Activated CD8-positive, alpha-beta memory T cell treated with anti-CD3 and anti-CD28 coated beads, Interleukin-2, amount 50 U/mL, for 48 hours (primary cell): ENCODE measurements around the gene DRC3.

Experiments used
- DNase-seq: peaks from one replicate; pipeline ENCODE4 v3.0.0-alpha.2; 2020

The DRC3 gene

DNA sequence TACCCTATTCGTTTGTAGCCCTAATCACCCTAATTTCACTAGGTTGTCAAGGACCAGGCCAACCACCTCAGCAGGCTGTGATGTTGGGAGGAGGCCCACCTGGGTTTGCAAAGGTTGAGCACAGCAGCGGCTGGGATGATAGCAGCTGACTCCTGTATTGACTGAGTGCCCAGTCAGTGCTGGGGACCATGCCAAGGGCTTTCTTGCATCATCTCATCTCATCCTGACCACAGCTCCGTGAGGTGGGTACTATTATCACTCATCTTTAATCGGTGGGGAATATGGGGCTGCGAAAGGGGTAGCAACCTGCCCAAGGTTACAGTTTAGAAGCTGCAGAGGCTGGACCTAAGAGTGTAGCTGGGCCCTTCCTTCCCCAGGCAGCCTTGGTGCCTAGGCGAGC, 54.6 kb downstream of the DRC3 start:
- DNase-seq: no peak

DNA sequence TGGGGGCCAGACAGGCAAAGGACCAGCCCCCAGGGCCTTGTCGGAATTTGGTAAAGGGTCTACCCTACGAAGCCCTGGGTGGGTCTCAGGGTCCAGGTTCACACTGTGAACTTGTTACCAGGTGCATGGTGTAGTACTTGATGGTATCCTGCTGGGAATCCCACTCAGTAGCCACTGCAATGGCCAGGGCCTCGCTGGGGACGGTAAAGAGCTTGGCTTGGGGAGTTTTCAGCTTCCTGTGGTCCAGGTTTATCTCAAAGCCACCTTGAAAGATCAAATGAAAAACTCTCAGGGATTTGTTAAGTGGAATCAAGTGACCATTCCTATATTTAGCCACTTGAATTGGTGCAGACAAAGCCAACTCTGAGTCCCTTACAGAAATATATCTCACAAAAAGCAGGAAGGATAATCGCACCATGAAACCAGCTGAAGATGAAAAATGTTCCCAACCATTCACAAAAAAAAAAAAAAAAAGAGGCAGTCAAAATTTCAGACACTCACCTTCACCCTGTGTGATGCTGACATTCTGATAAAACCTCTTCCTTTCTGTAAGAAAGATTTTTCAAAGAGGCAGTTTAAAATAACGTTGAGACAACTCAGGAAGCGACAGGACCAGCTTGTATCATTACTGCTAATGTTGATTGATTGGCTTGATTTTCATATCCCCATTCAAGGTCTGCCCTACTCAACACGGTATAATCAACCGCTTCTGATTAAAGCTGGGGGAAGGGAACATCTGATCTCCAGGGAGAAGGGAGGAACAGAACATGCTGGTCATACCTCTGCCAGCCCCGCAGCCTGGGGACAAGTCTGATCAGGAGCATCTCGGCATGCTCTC, 55.7 kb downstream of the DRC3 start:
- DNase-seq: no peak

DNA sequence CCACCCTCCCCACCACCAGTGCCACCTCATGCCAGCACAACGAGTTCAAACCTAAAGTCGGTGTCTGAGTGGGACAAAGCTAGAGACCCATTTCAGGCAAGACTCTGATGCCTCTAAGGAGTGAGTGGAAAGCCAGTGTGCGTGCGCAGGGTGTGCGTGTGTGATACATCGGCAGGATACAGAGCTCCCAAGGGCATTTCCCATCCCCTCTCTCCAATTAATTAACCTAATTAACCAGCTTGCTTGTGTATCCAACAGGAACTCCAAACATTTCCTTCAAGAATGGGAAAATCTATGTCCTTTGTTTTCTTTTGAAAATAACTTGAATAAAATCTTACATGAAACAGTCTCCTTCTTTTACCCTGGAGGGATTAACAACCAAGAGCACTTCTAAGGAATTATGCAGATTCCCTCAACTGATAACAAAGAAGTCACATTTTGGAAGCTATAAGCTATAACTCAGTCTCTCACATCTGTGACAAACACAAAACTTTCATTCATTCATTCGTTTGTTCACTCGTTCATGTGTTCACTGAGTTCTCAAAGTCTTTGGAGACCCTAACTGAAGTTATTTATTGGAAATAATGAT, 56.4 kb downstream of the DRC3 start:
- DNase-seq: no peak

DNA sequence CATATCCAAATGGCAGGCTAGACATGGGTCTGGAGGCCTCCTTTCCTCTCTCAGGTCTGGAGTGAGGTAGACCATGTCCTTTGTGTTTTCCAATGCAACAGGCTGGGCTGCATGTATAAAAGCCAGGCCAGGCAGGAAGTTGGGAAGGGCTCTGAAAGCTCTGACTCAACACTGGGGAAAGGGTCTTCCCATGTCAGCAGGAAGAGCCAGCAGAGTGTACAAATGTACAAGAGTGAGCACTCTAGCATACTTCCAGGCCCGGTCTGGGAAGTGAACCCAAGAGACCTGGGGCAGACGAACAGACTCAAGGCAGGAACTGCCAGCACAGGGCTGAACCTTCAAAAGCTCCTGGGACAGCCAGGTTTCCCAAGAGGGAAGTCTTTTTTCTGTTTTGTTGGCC, 59.3 kb downstream of the DRC3 start:
- no peak for DNase-seq

DNA sequence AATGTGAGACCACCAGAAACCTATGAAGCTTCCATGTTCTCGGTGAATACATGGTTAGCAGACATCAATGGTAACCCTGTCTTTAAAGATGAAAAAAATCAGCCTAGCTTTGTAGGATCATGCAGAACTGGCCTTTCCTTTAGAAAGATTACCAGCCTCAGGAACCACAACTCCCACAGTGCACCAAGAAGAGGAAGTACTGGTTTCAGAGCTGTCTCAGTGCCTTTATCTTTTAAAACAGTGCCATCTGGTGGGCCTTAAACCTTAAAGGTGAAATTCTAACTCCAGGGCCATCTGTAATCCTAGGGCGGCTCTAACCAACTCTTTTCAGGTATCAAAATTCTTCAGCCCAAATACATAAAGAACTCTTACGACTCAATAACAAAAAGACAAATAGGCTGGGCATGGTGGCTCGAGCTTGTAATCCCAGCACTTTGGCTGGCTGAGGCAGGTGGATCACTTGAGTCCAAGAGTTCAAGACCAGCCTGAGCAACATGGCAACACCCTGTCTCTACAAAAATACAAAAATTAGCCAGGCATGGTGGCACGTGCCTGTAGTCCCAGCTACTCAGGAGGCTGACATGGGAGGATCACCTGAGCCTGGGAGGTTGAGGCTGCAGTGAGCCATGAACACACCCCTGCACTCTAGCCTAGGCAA, 60.9 kb downstream of the DRC3 start:
- DNase-seq: no peak

DNA sequence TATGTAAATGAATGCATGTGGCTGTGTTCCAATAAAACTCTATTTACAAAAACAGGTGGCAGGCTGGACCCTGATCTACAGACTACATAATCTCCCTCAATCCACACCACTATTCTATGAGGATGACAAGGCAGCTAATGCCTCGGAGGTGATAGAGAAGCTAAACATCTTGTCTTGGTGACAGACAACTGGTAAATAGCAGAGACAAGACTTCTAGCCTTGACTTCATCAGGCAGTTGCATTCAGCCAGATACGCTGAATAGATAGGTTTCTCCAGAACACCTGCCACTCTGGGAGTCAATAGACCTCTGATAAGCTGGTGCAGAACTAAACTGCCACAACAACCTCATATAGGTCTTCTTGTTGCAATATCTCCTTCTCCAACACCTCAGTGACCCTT, 63.0 kb downstream of the DRC3 start:
- DNase-seq: no peak

DNA sequence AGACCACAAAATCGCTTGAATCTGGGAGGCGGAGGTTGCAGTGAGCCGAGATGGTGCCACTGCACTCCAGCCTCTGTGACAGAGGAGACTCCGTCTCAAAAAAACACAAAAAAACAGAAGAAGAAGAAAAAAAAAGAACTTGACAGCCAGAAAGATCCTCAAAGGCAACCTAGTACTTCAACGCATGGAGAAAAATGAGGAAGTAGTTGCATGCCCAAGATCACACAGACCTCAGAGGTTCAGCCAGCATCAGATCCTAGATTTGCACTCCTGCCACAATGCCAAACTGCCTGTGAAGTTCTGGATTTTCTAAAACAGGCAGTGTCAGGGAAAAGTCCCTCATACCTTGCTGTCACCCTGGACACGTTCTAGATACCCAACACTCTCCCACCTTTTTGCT, 64.8 kb downstream of the DRC3 start:
- no peak for DNase-seq

DNA sequence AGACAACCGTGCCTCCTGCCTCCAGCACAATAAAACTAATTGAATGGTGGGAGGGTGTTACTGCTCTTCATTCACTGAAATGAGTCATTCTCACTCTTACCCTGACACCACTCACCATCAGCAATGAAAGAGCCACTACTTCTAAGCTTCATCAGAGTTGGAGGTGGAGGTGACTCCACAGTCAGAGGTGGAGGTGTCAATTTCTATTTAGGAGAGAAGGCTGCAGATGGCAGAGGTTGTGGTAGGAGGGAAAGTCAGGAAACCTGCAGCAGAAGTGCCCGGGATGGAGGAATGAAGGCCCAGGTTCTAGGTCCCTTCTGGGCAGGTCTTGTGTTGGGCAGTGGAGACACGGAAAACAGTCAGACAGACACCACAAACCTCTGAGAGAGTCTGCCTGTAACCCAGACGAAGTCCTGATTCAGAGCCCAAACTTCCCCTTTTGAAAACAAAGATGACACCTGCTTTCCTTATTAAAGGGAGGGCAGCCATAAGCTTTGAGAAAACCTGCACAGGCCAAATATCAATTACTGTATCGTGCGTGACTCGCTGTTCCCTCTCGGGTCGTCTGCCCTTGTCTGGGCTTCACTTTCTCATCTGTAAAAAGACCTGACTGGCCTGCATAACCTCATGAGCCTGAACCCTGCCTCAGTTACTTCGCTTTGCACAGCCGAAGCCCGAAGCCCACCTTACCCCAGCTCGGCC, 65.6 kb downstream of the DRC3 start:
- DNase-seq: peak; percentile 69

DNA sequence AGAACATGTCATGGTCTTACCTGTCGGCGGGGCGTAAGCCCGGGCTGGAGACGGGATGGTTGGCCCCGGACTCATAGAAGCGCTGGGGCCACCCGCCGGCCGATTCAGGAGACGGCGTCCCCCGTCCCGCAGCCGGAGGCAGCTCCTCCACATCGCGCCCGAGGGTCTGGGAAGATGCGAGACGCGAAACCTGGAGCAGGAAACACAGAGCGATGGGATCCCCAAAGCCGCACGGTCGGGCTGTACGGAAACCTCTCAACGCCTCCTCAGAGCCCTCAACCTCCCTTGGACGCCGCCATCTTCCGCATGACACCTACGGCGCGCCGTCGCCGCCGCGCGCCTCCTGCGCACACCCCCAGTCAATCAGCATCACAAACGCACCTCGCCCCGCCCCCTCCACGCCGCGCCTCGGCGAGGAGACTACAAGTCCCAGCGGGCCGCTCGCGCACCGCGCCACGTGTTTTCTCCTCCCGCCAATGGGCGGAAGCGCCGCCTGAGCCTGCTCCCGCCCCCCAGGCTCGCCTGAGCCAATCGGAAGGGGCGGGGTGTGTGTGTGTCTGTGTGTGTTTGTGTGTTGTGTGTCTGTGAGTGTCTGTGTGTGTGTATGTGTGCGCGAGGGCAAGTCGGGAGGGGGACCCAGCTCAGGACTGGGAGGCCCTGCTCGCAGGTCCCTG, 66.3 kb downstream of the DRC3 start, which contains the start of the genes ATPAF2 and GID4:
TSS of gene ATPAF2 (minus strand) at position 308 of the 674 bp plus-strand sequence. CDS start at position 153, 155 bp downstream.
TSS of gene GID4 (plus strand) at position 548 of the 674 bp plus-strand sequence. CDS start at position 605, 57 bp downstream.
- DNase-seq: peak; percentile 99

DNA sequence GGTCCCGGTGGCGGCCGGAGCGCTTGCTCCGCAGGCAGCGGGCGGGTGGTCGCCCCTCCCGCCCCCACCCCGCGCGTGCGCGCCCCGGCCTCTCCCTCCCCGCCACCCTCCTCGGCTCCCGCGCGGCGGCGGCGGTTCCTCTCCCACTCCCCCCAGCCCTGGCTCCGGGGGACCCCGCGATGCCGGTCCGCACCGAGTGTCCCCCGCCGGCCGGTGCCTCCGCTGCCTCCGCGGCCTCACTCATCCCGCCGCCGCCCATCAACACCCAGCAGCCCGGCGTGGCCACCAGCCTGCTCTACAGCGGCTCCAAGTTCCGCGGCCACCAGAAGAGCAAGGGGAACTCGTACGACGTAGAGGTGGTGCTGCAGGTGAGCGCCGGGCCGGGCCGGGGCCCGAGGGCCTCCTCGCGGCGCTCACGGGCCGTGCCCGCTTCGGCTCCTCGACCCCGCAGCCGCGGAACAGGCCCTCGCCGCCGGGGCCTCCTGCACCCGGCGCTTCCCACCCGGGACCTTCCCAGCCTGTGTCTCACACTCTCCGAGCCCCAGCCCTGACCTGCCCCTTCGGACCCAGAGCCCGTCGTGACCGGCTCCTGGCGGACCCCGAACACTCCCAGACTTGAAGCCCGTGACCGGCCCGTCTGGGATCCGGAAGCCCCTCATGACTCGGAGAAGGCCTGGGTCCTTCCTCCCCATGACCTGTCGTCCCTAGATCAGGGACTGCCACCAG, 67.0 kb downstream of the DRC3 start:
- peak; percentile 75 for DNase-seq

DNA sequence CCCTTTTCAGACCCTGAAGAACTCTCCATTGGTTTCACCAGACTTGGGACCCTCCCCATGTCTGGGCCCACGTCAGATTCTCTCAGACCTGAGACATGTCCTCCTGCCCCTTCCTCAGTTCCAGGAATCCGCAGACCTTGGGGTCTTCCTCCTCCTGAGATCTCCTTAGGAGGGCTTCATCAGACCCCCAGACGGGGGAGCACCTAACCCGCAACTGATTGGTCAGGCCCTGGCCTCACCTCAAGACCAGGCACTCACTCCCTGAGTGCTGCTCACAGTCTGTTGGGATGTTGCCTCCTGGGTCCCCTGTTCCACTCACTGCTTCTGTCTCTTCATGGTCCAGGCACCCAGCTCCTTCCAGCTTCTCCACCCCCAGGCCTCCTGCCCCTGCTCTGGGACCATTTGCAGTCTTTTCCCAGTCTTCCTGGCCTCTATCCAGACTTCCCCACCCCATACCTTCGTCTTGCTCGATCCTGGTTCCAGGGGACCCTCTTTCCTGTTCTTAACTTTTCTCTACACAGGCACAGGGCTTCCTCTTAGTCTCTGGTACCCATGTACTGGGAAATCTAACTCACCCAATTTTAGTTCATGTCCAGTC, 67.7 kb downstream of the DRC3 start:
- DNase-seq: no peak

DNA sequence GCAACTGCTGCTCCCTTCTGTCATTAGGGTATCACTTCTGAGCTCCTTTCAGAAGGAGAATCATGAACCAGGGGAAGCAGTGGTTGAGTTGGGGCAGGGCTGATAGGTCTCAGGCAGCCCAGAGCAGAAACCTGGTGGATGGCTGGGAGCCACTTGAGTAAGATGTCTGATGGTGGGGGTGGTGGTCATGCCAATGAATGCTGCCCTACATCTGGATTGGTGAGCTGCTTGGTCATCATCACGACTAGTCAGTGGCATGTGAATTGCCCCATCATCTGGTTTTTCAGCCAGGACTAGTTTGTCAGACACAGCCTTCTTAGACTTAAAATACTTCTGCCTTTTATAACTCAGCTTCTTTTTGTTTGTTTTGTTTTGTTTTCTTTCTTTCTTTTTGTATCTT, 69.1 kb downstream of the DRC3 start:
- no peak for DNase-seq

DNA sequence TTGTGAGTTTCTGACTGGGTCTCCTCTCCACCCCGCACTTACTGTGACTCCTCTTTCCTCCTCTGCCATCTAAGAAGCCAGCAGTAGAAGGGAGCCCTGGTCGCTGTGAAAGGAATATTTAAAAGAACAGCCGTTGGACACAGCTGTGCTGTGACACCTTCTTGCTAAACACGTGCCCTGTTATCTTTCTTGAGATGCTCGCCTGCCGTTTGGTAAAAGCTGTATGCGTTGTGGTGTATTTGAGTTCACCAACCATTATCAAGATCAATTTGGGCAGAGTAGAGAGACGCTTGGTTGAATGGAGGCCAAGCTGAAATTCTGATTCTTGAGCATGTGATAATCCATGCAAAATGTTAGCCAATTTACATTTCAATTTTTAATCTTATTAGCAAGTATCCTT, 70.3 kb downstream of the DRC3 start:
- no peak for DNase-seq

DNA sequence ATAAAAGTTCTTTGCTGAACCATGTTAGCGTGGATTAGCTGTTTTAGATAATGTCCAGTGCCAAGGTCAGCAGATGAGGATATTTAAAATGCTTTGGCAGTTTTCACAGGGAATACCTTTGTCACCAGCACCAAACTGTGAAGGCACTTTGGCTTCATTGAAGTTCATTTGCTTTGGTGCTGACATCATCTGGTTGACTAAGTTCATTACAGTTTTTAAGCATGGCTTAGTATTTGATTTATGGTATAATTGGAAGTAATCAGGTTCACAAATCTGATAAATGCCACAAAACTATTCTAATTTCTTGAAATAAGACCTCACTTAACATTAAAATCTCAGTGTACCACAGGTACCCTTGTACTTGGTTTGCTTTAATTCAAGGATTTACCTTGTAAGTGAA, 70.8 kb downstream of the DRC3 start:
- DNase-seq: no peak

DNA sequence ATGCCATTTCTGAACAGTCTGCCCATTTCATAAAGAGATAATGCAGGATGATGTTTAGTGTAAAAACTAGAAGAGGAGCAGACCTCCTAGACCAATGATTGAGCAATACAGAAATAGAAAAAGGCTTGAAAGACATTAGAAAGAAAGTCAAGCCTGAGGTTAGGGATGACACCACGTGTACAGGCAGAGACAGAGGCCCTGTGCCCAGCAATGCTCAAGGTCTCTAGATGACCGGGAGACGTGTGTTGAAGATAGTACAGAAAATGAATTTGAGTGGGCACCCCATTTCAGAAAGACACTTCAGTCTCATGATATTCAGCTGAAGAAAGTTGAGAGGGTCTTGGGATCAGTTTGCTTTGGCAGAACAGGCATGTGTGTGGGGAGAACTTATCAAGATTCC, 71.9 kb downstream of the DRC3 start:
- DNase-seq: no peak

DNA sequence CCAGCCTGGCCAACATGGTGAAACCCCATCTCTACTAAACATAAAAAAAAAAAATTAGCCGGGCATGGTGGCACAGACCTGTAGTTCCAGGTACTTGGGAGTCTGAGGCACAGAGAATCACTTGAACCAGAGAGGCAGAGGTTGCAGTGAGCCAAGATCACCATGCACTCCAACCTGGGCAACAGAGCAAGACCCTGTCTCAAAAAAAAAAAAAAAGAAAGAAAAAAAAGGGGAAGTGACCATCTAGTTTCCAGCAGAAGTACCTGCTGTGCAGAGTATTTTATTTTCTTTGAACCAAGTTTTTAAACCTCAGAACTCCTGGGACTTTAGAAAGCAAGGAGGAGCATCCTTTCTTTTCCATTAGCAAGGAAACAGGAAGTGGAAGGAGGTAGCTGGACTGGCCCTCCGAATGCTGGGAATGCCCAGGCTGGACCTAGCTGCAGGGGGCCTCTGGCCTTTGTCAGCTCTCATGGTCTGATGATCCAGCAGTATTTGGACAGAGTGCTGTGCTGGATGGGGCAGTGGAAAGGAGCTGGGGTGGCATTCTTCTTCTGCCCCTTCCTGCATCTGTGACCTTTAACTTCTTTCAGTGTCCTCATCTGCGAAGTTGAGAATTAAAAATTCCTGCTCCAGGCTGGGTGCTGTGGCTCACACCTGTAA, 73.2 kb downstream of the DRC3 start:
- DNase-seq: no peak

DNA sequence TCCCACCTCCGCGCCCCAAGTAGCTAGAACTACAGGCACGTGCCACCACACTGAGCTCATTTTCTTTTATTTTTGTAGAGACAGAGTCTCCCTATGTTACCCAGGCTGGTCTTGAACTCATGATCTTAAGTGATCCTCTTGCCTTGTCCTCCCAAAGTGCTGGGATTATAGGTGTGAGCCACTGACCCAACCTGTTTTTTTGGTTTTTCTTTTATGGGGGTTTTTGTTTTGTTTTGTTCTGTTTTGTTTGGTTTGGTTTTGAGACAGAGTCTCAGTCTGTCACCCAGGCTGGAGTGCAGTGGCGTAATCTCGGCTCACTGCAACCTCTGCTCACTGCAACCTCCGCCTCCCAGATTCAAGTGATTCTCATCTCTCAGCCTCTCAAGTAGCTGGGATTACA, 82.9 kb downstream of the DRC3 start:
- no peak for DNase-seq

DNA sequence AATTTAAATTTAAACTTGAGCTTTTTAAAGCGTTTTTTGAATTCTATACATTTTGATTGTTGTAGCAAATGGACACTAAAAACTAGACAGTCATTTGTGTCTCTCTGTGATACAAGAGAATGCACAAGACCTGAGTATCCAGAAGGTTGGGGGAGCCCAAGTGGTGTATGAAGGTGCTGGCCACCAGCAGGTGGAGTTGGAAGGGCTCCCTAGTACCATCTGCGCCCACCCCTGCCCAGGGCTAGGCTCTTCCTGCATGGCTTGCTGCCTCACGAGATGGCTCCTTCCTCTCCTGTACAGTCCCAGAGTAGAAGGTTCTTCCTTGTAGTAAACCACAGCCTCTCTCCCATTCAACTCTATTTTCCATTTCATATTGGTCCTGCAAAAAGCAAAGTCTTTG, 83.6 kb downstream of the DRC3 start:
- no peak for DNase-seq

DNA sequence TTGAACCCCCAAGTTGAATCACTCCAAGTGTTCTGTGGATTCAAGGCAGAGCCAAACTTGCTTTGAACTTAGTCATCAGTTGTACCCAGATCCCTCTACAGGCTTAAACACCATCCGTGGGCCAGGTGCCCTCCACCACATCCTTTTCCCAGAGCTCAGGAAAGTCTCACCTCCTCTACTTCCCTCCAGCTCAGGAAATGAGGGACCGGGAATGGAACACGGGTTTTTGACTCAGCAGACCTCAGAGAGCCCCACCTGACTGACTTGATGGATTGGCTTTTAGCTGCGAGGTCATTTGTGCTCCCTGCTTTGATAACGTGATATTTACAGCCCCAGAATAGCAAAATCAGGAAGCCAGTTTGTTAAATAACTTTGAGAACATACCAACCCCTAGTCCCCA, 86.6 kb downstream of the DRC3 start:
- no peak for DNase-seq

DNA sequence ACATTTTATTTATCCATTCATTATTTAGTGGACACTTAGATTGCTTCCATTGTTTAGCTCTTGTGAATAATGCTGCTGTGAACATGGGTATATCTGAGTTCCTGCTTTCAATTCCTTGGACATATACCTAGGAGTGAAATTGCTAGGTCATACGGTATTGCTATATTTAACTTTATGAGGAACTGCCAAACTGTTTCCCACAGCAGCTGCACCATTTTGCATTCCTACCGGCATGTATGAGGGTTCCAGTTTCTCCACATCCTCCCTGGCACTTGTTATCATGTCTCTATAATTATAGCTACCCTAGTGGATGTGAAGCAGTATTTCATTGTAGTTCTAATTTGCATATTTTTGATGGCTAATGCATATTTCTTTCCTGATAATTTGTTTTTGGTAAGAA, 91.4 kb downstream of the DRC3 start:
- DNase-seq: no peak

DNA sequence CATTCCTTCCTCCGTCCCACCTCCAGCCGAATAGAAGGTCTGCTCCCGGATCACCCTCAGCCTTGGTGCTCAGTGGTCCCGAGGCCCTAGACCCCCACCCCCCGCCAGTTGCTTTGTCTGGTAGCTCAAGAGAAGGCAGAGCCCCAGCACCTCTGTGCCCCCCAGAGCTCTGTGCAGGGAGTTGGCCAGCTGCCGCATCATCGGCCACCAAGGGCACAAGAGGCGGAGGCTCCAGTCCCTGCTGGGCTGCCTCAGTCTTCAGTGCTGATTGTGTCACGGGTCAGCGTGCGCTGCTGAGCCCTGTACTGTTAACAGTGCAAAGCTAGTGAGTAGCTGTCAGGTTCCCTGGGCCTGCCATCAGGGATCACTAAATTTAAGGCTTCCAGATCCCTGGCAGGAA, 92.9 kb downstream of the DRC3 start:
- DNase-seq: no peak
